HT1080 (cell line): ENCODE data around the gene CLASP1. TPM values are rescaled to one million over a fixed set of nuclear protein-coding genes. Genes with fewer than 3 reads are reported as not detected.
A peak's percentile ranks its signal among the peaks of the same experiment; 100 is the strongest.
"Not testable (repeated sequence)": the region's sequence is repeated elsewhere in the genome, so short reads cannot be mapped to it uniquely, and the experiment has no call there.

ENCODE experiments used
- DNase-seq: peaks from one replicate; pipeline ENCODE4 v3.0.0-alpha.2; 2015; ENCODE audit warnings: low read depth
- total RNA-seq: library from RNA; depleted of rRNA; stranded (reverse); fragments of >200 nt; shearing (Covaris generic); gene quantifications from 2 replicates; pipeline ENCODE4 v1.2.3, GENCODE V29; 2014

The CLASP1 gene
- total RNA-seq, 1 experiment from 2014 or later: 22.5 TPM

DNA sequence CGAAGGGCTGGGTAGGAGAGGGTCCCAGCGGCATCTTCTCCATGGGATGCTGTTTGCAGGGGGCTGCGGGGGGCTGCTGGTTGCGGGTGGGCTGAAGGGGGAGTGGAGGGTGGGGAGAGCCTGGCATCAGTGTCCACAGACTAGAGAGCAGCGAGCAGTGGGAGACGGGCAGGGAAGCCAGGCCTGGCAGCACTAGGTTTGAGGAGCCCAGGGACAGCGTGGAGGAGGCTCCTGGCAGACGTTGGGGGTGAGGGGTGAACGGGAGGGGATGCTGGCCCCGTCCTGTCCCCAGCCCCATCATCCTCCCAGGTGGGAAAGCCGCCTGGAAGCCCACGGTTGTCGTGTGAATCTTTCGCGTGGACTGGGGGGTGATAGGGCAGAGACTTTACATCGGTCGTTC lies 316.0 kb downstream of the CLASP1 start:
- no peak for DNase-seq

- not testable (repeated sequence) for DNase-seq
Observed at GRCh38 chr2:121331324-121331723, 317.9 kb downstream of the CLASP1 start.

DNA sequence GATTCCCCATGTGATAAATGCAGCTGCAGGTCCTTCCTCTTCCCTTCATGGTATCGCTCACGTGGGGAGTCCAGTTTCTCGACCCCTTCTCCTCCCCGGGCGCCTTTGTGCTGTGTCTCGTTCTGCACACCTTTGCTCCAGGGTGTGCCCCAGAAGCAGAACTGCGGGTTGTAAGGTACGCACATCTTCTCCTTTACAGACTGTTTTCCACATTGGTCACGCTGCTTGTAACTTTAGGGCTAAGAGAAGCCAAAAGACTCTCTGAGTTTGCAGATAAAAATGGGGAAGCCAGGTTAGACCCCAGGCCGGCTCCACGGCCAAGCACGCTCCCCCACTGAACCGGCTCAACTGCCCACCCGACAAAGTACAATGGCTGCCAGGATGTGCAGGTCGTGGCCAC lies 318.3 kb downstream of the CLASP1 start:
- no peak for DNase-seq

DNA sequence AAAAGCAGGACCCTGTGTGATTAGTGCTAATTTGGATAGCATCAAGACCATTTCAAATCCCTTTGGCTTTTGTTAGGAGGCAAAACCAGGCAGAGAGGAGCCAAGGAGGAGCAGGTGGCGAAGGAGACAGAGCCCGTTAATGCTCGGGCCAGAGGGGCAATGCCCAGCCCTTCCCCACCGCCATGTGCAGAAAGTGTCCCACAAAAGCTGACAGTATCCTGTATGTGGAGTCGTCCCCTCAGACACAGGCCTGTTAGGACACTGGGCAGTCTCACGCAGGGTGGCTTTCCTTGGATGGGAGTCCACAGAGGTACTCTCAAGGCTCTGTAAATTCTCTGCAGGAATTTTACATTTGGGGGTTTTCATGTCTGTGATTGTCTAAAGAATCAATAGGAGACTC lies 319.5 kb downstream of the CLASP1 start:
- no peak for DNase-seq

DNA sequence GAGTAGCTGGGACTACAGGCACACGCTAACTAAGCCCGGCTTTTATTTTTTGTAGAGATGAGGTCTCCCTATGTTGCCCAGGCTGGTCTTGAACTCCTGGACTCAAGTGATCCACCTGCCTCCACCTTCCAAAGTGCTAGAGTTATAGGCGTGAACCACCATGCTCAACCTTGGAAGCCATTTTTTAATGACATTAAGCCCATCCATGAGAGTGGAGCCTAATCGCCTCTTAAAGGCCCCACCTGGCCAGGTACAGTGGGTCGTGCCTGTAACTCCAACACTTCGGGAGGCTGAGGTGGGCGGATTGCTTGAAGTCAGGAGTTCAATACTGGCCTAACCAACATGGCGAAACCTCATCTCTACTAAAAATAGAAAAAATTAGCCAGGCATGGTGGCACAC lies 322.6 kb downstream of the CLASP1 start:
- DNase-seq: no peak

GRCh38 chr2:121324601-121325000 lies 324.7 kb downstream of the CLASP1 start:
- no peak for DNase-seq

DNA sequence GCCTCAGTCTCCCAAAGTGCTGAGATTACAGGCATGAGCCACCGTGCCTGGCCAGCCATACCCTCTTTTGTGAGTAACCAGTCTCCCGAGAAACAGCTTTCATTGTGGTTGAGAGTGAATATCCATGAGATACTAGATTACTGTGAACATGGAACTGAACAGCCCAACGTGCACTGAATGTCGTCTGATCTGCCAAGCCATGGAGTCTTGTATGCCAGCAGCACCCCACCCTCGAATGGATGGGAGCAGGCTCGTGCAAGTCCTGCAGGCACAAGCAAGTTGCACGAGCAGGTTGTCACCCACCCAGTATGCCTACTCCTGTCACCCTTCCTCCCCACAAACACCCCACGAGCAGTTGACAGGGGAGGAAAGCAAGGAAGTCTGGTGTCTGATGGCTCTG lies 327.8 kb downstream of the CLASP1 start:
- no peak for DNase-seq

GRCh38 chr2:121319941-121320340 lies 329.3 kb downstream of the CLASP1 start:
- no peak for DNase-seq

- DNase-seq: no peak
Observed at GRCh38 chr2:121316986-121317385, 332.3 kb downstream of the CLASP1 start.

DNA sequence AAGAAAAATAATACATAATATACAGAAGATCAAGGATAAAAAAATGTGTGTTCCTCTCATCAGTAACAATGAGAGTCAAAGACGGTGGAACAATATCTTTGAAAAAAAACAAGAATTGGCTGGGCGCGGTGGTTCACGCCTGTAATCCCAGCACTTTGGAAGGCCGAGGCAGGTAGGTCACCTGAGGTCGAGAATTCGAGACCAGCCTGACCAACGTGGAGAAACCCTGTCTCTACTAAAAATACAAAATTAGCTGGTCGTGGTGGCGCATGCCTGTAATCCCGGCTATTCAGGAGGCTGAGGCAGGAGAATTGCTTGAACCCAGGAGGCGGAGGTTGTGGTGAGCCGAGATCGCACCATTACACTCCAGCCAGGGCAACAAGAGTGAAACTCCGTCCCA lies 335.6 kb downstream of the CLASP1 start:
- DNase-seq: not testable (repeated sequence)

- DNase-seq: no peak
Observed at GRCh38 chr2:121309801-121310200, 339.5 kb downstream of the CLASP1 start.

DNA sequence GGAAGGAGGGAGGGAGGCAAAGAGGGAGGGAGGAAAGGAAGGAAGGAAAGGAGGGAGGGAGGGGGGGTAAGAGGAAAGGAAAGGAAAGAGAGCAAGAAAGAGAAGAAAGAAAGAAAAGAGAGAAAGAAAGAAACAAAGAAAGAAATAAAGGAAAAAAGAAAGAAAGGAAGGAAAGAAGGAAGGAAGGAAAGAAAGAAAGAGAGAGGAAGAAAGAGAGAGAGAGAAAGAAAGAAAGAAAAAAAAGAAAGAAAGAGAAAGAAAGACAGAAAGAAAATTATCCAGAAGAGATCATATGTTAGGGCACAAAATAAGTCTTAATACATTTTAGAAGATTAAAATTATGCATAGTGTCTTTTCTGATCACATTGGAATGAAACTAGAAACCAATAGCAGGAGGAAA lies 339.9 kb downstream of the CLASP1 start:
- no peak for DNase-seq

GRCh38 chr2:121307048-121307447 lies 342.2 kb downstream of the CLASP1 start:
- DNase-seq: no peak

- no peak for DNase-seq
Observed at GRCh38 chr2:121304941-121305340, 344.3 kb downstream of the CLASP1 start.

DNA sequence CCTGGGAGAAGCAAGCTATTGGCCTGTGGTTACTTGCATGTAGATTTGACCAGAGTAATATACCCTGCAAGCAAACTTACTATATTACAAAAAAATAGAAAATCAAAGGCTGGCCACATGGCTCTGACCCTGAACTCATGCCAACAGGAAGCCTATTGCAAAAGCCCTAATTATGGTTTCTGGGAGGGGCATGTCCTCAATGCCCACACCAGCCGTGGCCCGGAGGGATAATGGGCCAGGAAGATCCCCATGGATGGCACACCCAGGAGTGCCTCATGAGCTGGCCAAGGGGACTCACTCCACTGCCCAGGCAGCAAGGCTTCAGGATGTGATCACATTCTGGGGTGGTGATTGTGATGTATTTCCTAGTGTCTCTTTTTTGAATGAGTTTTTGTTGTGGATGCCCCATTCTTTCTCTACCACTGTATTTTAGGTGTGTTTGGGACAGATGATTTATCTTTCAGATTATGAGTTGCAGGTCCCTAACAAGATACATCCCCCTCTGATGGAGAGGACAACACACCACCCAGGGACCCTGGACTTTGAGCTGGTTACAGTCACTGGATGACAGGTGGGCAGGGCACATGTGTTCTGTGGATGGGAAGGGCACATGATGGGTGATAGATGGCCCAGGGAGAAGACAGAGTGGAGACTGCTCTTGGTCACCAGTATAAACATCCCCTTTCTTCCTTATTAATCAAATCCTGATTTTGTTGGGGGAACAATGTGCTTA lies 345.6 kb downstream of the CLASP1 start:
- no peak for DNase-seq

DNA sequence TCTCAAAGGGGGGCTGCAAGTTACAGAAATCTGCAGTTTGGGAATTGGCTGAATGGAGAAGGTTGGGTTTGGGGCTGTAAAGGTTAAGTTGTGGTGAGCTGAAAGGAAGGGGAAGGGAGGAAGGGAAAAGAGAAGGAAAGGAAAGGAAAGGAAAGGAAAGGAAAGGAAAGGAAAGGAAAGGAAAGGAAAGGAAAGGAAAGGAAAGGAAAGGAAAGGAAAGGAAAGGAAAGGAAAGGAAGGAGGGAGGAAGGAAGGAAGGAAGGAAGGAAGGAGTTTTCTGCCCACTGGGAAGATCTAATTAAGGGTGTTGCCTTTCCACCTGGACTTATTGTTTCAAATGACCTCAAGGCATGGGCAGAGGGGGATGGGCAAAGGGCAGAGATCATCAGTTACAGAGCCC lies 348.1 kb downstream of the CLASP1 start:
- DNase-seq: not testable (repeated sequence)

DNA sequence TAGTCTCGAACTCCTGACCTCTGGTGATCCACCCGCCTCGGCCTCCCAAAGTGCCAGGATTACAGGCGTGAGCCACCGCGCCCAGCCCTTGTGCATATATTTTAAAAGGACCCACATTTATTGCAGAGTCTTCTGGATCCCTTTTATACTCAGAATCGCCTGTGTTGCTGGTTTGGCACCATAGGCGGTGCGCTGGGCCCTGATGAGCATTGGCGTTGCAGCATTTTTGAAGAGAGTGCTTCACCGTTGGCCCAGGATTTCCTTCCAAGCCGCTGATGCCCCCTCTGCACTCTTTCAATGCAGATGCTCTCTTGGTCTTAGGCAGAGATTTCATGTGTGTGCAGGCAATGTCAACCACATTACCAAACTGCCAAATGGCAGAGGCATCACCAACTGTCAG lies 350.8 kb downstream of the CLASP1 start:
- DNase-seq: no peak

- not testable (repeated sequence) for DNase-seq
Observed at GRCh38 chr2:121297866-121298265, 351.4 kb downstream of the CLASP1 start.

DNA sequence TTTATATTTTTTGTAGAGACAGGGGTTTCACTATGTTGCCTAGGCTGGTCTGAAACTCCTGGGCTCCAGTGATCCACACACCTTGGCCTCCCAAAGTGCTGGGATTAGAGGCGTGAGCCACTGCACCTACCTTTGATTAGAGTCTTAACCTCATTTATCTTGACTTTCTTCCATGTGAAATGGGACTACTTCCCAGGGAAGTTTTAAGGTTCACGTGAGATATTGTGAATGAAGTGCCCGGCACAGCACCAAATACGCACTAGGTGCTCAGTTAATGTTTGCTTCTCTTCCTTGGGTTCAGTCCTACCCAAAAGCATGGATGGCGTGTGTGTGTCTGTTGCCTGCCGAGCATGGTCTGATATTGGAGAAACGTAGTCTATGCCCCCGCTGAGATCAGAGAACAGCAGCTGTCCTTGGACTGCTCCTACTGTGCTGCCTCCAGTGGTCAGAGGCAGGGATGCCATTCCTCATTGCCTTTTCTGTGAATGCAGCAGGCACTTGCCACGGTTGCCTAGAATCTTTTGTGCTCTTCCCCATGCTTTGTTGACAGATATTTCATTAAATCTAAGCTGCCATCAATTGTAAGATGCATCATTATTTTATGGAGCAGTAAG lies 351.9 kb downstream of the CLASP1 start:
- DNase-seq: peak; percentile 15

- no peak for DNase-seq
Observed at GRCh38 chr2:121295911-121296650, 353.2 kb downstream of the CLASP1 start.

- DNase-seq: no peak
Observed at GRCh38 chr2:121294881-121295840, 354.1 kb downstream of the CLASP1 start.
